ENCODE data around the gene TANC1.

The TANC1 gene

GRCh38 chr2:159175927-159176326, 207.5 kb downstream of the TANC1 start:
- DNase-seq = no peak

- no peak for DNase-seq
Measured at GRCh38 chr2:159176555-159176954, 208.1 kb downstream of the TANC1 start.

GRCh38 chr2:159177357-159177756, 208.9 kb downstream of the TANC1 start:
- DNase-seq = no peak

- DNase-seq = no peak
Measured at GRCh38 chr2:159177957-159178356, 209.5 kb downstream of the TANC1 start.

- no peak for DNase-seq
Measured at GRCh38 chr2:159179096-159179495, 210.7 kb downstream of the TANC1 start.

GRCh38 chr2:159179696-159180095, 211.3 kb downstream of the TANC1 start:
- no peak for DNase-seq

- no peak for DNase-seq
Measured at GRCh38 chr2:159183346-159183745, 214.9 kb downstream of the TANC1 start.

- DNase-seq = no peak
Measured at GRCh38 chr2:159185401-159186130, 217.1 kb downstream of the TANC1 start.

GRCh38 chr2:159186462-159186861, 218.0 kb downstream of the TANC1 start:
- no peak for DNase-seq

- no peak for DNase-seq
Measured at GRCh38 chr2:159187106-159187505, 218.7 kb downstream of the TANC1 start.

GRCh38 chr2:159188449-159188848, 220.0 kb downstream of the TANC1 start:
- no peak for DNase-seq

GRCh38 chr2:159192371-159192918, 224.0 kb downstream of the TANC1 start:
- DNase-seq = no peak

- no peak for DNase-seq
Measured at GRCh38 chr2:159193791-159194190, 225.4 kb downstream of the TANC1 start.

GRCh38 chr2:159194241-159194640, 225.8 kb downstream of the TANC1 start:
- no peak for DNase-seq

- no peak for DNase-seq
Measured at GRCh38 chr2:159195697-159196096, 227.3 kb downstream of the TANC1 start.

GRCh38 chr2:159196393-159196925, 228.0 kb downstream of the TANC1 start:
- no peak for DNase-seq

GRCh38 chr2:159199236-159199635, 230.8 kb downstream of the TANC1 start:
- DNase-seq = no peak

GRCh38 chr2:159199761-159200465, 231.5 kb downstream of the TANC1 start:
- no peak for DNase-seq

- no peak for DNase-seq
Measured at GRCh38 chr2:159200498-159200897, 232.1 kb downstream of the TANC1 start.

- DNase-seq = no peak
Measured at GRCh38 chr2:159201360-159202063, 233.1 kb downstream of the TANC1 start.

GRCh38 chr2:159202568-159203071, 234.2 kb downstream of the TANC1 start:
- no peak for DNase-seq

GRCh38 chr2:159204381-159205144, 236.1 kb downstream of the TANC1 start:
- no peak for DNase-seq
